ENCODE measurements around the gene PPP1R12B. TPM values are rescaled to one million over a fixed set of nuclear protein-coding genes. Genes with fewer than 3 reads are reported as not detected.
"Not testable (repeated sequence)": the region's sequence is repeated elsewhere in the genome, so short reads cannot be mapped to it uniquely, and the experiment has no call there.

Gene PPP1R12B
- total RNA-seq, 2 experiments from 2014 or later = 13.0 to 14.1 TPM

DNA sequence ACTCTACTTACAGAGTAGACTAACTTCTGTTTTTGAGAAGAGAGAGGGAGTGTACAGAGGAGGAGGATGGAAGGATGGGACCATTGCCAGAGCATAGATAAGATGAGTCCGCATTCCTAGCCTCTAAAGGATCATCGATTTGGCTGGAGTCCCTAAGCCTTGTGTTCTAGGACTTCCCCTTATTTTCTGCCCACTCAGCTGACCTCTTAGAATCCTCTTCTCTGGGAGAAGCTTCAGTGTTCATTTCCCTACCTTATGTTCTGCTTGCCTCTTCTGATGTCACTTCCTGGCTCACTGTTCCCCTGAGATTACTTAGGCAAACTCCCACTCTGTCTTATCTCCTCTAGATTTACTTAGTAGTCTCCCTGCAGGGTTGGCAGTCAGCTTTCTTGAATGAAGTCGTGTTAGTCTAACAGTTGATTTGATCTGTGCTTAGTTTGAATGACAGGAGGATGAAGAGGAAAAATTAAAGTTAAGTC, 205.1 kb downstream of the PPP1R12B start:
- no peaks in the 10 kb centered on the region for H3K9me3 Mint-ChIP-seq
- intact Hi-C loops (cut with micrococcal nuclease) = no loop called here
- DNase-seq (no peak), ATAC-seq (no peak)
- H3K27me3 Mint-ChIP-seq = no peaks in the 10 kb centered on the region
- H3K36me3 Mint-ChIP-seq (ENCODE audit: low read depth) = no peaks in the 10 kb centered on the region
- no peak overlapping the region for H3K4me3 Mint-ChIP-seq
- TF ChIP-seq CTCF (IDR thresholded peaks at IDR 0.05) = no peak
- no peak overlapping the region for H3K27ac Mint-ChIP-seq
- peaks cover 3% of the 10 kb centered on the region for H3K4me1 Mint-ChIP-seq (ENCODE audit: low read depth)
- CTCF ChIA-PET = interaction anchor here (1.6 kb wide), 1 partner anchor 16 kb away, joined by 3 read pairs; no protein-coding TSS in a partner anchor
- POLR2A ChIA-PET = no interaction called here

- CTCF ChIA-PET = interaction anchor here (1.6 kb wide), 1 partner anchor 15 kb away, joined by 3 read pairs; no protein-coding TSS in a partner anchor
- not testable (repeated sequence) for H3K4me1 Mint-ChIP-seq (ENCODE audit: low read depth)
Measured at GRCh38 chr1:202554619-202555018, 206.1 kb downstream of the PPP1R12B start.

GRCh38 chr1:202556037-202556436, 207.5 kb downstream of the PPP1R12B start:
- CTCF ChIA-PET; H3K27ac Mint-ChIP-seq; H3K4me1 Mint-ChIP-seq (ENCODE audit: low read depth); H3K27me3 Mint-ChIP-seq; H3K9me3 Mint-ChIP-seq; H3K36me3 Mint-ChIP-seq (ENCODE audit: low read depth); H3K4me3 Mint-ChIP-seq; intact Hi-C loops (cut with micrococcal nuclease); ATAC-seq; POLR2A ChIA-PET; DNase-seq: not testable (repeated sequence)

More at GRCh38 chr1:202554619-202555018, 206.1 kb downstream of the PPP1R12B start:
- POLR2A ChIA-PET; ATAC-seq; intact Hi-C loops (cut with micrococcal nuclease); H3K27me3 Mint-ChIP-seq; H3K9me3 Mint-ChIP-seq; DNase-seq; H3K27ac Mint-ChIP-seq; H3K4me3 Mint-ChIP-seq; H3K36me3 Mint-ChIP-seq (ENCODE audit: low read depth): not testable (repeated sequence)

DNA sequence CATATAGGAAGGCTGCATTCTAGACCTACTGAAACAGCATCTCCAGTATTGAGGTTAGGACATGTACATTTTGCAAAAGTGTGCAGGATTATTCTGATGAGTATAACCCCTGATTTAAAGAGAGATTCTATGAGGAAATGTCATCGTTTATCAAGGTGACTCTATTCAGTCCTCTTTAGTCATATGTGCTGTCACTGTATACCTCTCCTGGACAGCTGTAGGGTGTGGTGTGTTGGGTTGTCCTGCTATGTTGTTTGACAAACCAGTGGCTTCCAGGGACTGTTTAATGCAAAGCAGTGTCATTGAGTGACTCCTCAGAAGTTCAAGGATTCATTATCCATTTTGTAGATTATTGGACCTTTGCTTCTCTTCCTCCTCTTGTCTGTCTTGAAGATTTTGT, 209.2 kb downstream of the PPP1R12B start:
- DNase-seq; CTCF ChIA-PET; H3K36me3 Mint-ChIP-seq (ENCODE audit: low read depth); H3K4me3 Mint-ChIP-seq; POLR2A ChIA-PET; ATAC-seq; H3K4me1 Mint-ChIP-seq (ENCODE audit: low read depth); intact Hi-C loops (cut with micrococcal nuclease); H3K27ac Mint-ChIP-seq; H3K9me3 Mint-ChIP-seq; H3K27me3 Mint-ChIP-seq: not testable (repeated sequence)

DNA sequence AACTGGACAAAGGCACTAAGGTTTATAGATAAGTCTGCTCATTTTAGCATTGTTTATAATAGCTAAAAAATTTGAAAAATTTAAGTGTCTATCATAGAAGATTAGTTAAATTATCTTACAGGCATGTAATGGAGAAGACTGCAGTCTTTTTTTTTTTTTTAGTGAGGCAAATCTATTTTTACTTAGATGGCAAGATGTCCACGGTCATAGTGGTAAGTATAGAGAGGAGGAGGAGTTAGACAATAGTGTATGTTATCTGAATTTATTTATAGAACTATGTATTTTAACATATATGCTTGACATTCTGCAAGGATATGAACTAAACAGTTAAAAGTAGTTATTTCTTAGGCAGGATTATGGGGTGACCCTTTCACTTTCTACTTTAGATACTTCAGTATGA, 212.7 kb downstream of the PPP1R12B start:
- Mint-ChIP-seq H3K27me3 (no peaks in the 10 kb centered on the region), H3K4me3 (no peak overlapping the region), H3K27ac (no peak overlapping the region), H3K4me1 (ENCODE audit: low read depth) (peaks cover 11% of the 10 kb centered on the region), H3K36me3 (ENCODE audit: low read depth) (no peaks in the 10 kb centered on the region), H3K9me3 (no peaks in the 10 kb centered on the region)
- ATAC-seq (no peak), DNase-seq (no peak)
- CTCF ChIA-PET = interaction anchor here (0.7 to 2.5 kb wide), 3 partner anchors 10 to 715 kb away, joined by 3 to 21 read pairs (median 3); no protein-coding TSS in a partner anchor
- POLR2A ChIA-PET = no interaction called here
- TF ChIP-seq CTCF (IDR thresholded peaks at IDR 0.05) = no peak
- intact Hi-C loops (cut with micrococcal nuclease) = no loop called here

DNA sequence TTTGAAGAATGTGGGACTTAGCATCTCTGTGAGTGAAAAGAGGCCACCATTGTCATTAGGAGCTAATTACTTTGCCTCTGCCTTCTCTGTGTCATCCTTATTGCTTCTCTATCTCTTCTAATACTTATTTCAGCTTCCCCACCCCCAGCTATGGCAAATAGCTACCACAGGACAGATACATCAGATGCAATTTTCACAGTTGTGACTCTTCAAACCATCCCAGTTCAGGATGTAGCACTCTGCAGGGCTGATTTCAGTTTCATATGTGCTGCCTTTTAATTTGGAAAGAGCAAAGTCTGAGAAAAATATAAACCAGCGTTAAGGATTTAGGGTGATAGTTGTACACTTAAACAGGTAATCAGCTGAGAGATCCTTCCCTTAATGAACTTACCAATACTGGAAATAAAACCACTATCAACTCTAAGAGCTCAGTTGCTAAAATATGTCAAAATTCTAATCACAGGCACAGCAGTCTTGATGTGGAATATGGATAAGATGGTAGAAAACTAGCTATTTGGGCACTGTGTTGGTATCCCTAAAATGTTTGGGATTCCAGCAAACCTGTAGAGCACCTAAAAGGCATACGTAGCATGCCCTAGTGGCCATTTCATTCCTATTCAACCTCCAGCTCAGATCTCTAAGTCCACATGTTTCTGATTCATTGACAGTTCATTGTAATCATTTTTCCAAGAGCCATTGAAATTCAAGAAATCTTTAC, 213.4 kb downstream of the PPP1R12B start:
- POLR2A ChIA-PET = interaction anchor here (1.3 kb wide), 1 partner anchor 13 kb away, joined by 6 read pairs; no protein-coding TSS in a partner anchor
- Mint-ChIP-seq H3K27ac (no peak overlapping the region), H3K36me3 (ENCODE audit: low read depth) (no peaks in the 10 kb centered on the region), H3K4me3 (no peak overlapping the region), H3K27me3 (no peaks in the 10 kb centered on the region), H3K9me3 (no peaks in the 10 kb centered on the region), H3K4me1 (ENCODE audit: low read depth) (peaks cover 14% of the 10 kb centered on the region)
- intact Hi-C loops (cut with micrococcal nuclease) = no loop called here
- CTCF ChIA-PET = interaction anchor here (1.0 to 2.5 kb wide), 3 partner anchors 10 to 20 kb away, joined by 3 to 21 read pairs (median 3); no protein-coding TSS in a partner anchor
- no peak for TF ChIP-seq CTCF (IDR thresholded peaks at IDR 0.05)
- no peak for ATAC-seq
- no peak for DNase-seq

Measured in activated CD8-positive, alpha-beta T cell treated with anti-CD3 and anti-CD28 coated beads for 36 hours (primary cell).